Measurements from ENCODE around the gene ECE1. TPM values are rescaled to one million over a fixed set of nuclear protein-coding genes. Genes with fewer than 3 reads are reported as not detected.

Gene ECE1
- polyA plus RNA-seq (2012; ENCODE audit: low read depth, missing spikeins) = 7.9 TPM

GRCh38 chr1:21289700-21290545 is at the start of gene ECE1:
ECE1 (minus strand) TSS chr1:21290463; CDS start chr1:21290414, 49 bp downstream.
- TF ChIP-seq POLR2AphosphoS5 (IDR thresholded peaks at IDR 0.05; ENCODE audit: low read depth, low read length) (no peak), POU2F2 (IDR thresholded peaks at IDR 0.05; ENCODE audit: low read depth, low read length) (no peak), SPI1 (IDR thresholded peaks at IDR 0.05; ENCODE audit: low read depth, low read length) (peak; percentile 48)
- peak; percentile 16 for FAIRE-seq
- DNase-seq (ENCODE audit: insufficient read length, low spot score) = no peak

- no peak for DNase-seq (ENCODE audit: insufficient read length, low spot score)
- no peak for TF ChIP-seq TAF1 (IDR thresholded peaks at IDR 0.05; ENCODE audit: low read depth, low read length)
- TF ChIP-seq PAX5 (IDR thresholded peaks at IDR 0.05; ENCODE audit: insufficient read depth, low read length, severe bottlenecking) = no peak
- no peak for TF ChIP-seq POLR2AphosphoS5 (IDR thresholded peaks at IDR 0.05; ENCODE audit: low read depth, low read length)
- TF ChIP-seq SPI1 (IDR thresholded peaks at IDR 0.05; ENCODE audit: low read depth, low read length) = no peak
- TF ChIP-seq POU2F2 (IDR thresholded peaks at IDR 0.05; ENCODE audit: low read depth, low read length) = no peak
- no peak for TF ChIP-seq POLR2A (IDR thresholded peaks at IDR 0.05; ENCODE audit: low read depth, low read length)
- FAIRE-seq = no peak
Measured at GRCh38 chr1:21339356-21340229, 49.3 kb upstream of the ECE1 start.

- TF ChIP-seq POU2F2 (IDR thresholded peaks at IDR 0.05; ENCODE audit: low read depth, low read length) (no peak), POLR2AphosphoS5 (IDR thresholded peaks at IDR 0.05; ENCODE audit: low read depth, low read length) (no peak), SPI1 (IDR thresholded peaks at IDR 0.05; ENCODE audit: low read depth, low read length) (no peak), TAF1 (IDR thresholded peaks at IDR 0.05; ENCODE audit: low read depth, low read length) (no peak)
- FAIRE-seq (no peak), DNase-seq (ENCODE audit: insufficient read length, low spot score) (no peak)
Measured at GRCh38 chr1:21338573-21339355, 48.5 kb upstream of the ECE1 start.

GRCh38 chr1:21337928-21338572 is 47.8 kb upstream of the ECE1 start:
- TF ChIP-seq POLR2AphosphoS5 (IDR thresholded peaks at IDR 0.05; ENCODE audit: low read depth, low read length) (no peak), SPI1 (IDR thresholded peaks at IDR 0.05; ENCODE audit: low read depth, low read length) (no peak), PAX5 (IDR thresholded peaks at IDR 0.05; ENCODE audit: insufficient read depth, low read length, severe bottlenecking) (no peak), POU2F2 (IDR thresholded peaks at IDR 0.05; ENCODE audit: low read depth, low read length) (no peak), POLR2A (IDR thresholded peaks at IDR 0.05; ENCODE audit: low read depth, low read length) (no peak)
- no peak for DNase-seq (ENCODE audit: insufficient read length, low spot score)
- FAIRE-seq = no peak

GRCh38 chr1:21337454-21337927 is 47.2 kb upstream of the ECE1 start:
- TF ChIP-seq POLR2A (IDR thresholded peaks at IDR 0.05; ENCODE audit: low read depth, low read length) (no peak), POLR2AphosphoS5 (IDR thresholded peaks at IDR 0.05; ENCODE audit: low read depth, low read length) (no peak), POU2F2 (IDR thresholded peaks at IDR 0.05; ENCODE audit: low read depth, low read length) (no peak), SPI1 (IDR thresholded peaks at IDR 0.05; ENCODE audit: low read depth, low read length) (no peak), TAF1 (IDR thresholded peaks at IDR 0.05; ENCODE audit: low read depth, low read length) (no peak), PAX5 (IDR thresholded peaks at IDR 0.05; ENCODE audit: insufficient read depth, low read length, severe bottlenecking) (no peak)
- no peak for DNase-seq (ENCODE audit: insufficient read length, low spot score)
- FAIRE-seq = no peak

- TF ChIP-seq PAX5 (IDR thresholded peaks at IDR 0.05; ENCODE audit: insufficient read depth, low read length, severe bottlenecking) (no peak), POLR2A (IDR thresholded peaks at IDR 0.05; ENCODE audit: low read depth, low read length) (no peak), SPI1 (IDR thresholded peaks at IDR 0.05; ENCODE audit: low read depth, low read length) (no peak), TAF1 (IDR thresholded peaks at IDR 0.05; ENCODE audit: low read depth, low read length) (no peak), POLR2AphosphoS5 (IDR thresholded peaks at IDR 0.05; ENCODE audit: low read depth, low read length) (no peak), POU2F2 (IDR thresholded peaks at IDR 0.05; ENCODE audit: low read depth, low read length) (no peak)
- FAIRE-seq (no peak), DNase-seq (ENCODE audit: insufficient read length, low spot score) (no peak)
Measured at GRCh38 chr1:21337010-21337437, 46.8 kb upstream of the ECE1 start.

- FAIRE-seq (no peak), DNase-seq (ENCODE audit: insufficient read length, low spot score) (no peak)
- TF ChIP-seq POU2F2 (IDR thresholded peaks at IDR 0.05; ENCODE audit: low read depth, low read length) = no peak
- no peak for TF ChIP-seq PAX5 (IDR thresholded peaks at IDR 0.05; ENCODE audit: insufficient read depth, low read length, severe bottlenecking)
- TF ChIP-seq POLR2AphosphoS5 (IDR thresholded peaks at IDR 0.05; ENCODE audit: low read depth, low read length) = no peak
- TF ChIP-seq SPI1 (IDR thresholded peaks at IDR 0.05; ENCODE audit: low read depth, low read length) = no peak
Measured at GRCh38 chr1:21335750-21336224, 45.5 kb upstream of the ECE1 start.

GRCh38 chr1:21335088-21335691 is 44.9 kb upstream of the ECE1 start:
- TF ChIP-seq TAF1 (IDR thresholded peaks at IDR 0.05; ENCODE audit: low read depth, low read length) (no peak), SPI1 (IDR thresholded peaks at IDR 0.05; ENCODE audit: low read depth, low read length) (no peak), POU2F2 (IDR thresholded peaks at IDR 0.05; ENCODE audit: low read depth, low read length) (no peak), POLR2AphosphoS5 (IDR thresholded peaks at IDR 0.05; ENCODE audit: low read depth, low read length) (no peak), PAX5 (IDR thresholded peaks at IDR 0.05; ENCODE audit: insufficient read depth, low read length, severe bottlenecking) (no peak), POLR2A (IDR thresholded peaks at IDR 0.05; ENCODE audit: low read depth, low read length) (no peak)
- no peak for FAIRE-seq

More at GRCh38 chr1:21335088-21335691, 44.9 kb upstream of the ECE1 start:
- DNase-seq (ENCODE audit: insufficient read length, low spot score) = no peak
